Activated T-helper 1 cell treated with anti-CD3 and anti-CD28 coated beads, Interleukin-12 subunit alpha, Interleukin-12 subunit beta, Interleukin-2, Interleukin-4 antibody, amounts not matched to agents 30 ng/mL and 10 ng/mL and 1 ng/mL, durations not matched to agents 14 hours and 24 hours and 36 hours (primary cell): ENCODE results near the gene OR13F1. TPM values are rescaled to one million over a fixed set of nuclear protein-coding genes. Genes with fewer than 3 reads are reported as not detected.

Experiments
- DNase-seq: peaks from one replicate; pipeline ENCODE4 v3.0.0; 2021; ENCODE audit warnings: low spot score
- H3K27ac Mint-ChIP-seq: one replicate; pipeline ENCODE4 v1.8.0; 2021; ENCODE audit warnings: mild to moderate bottlenecking, mixed read lengths
- H3K27me3 Mint-ChIP-seq: one replicate; pipeline ENCODE4 v1.8.0; 2022; ENCODE audit warnings: mild to moderate bottlenecking, moderate library complexity, mixed read lengths; ENCODE audit not compliant: insufficient read depth
- H3K36me3 Mint-ChIP-seq: one replicate; pipeline ENCODE4 v1.8.0; 2021; ENCODE audit warnings: low read depth, mixed read lengths
- H3K4me1 Mint-ChIP-seq: one replicate; pipeline ENCODE4 v1.8.0; 2021; ENCODE audit warnings: low read depth, mixed read lengths
- H3K4me3 Mint-ChIP-seq: one replicate; pipeline ENCODE4 v1.8.0; 2021; ENCODE audit warnings: mild to moderate bottlenecking, moderate library complexity, mixed read lengths
- H3K9me3 Mint-ChIP-seq: one replicate; pipeline ENCODE4 v1.8.0; 2021; ENCODE audit warnings: mixed read lengths
- intact Hi-C: fragments of 100-400 bp; cut with micrococcal nuclease; formaldehyde crosslinking; loops from one replicate; pipeline ENCODE4 v1.15.1; 2024
- total RNA-seq: library from RNA; stranded (reverse); gene quantifications from 2 replicates; pipeline ENCODE4 v1.2.3, GENCODE V29; 2022

OR13F1 gene
- total RNA-seq, 1 donor from 2014 or later, result not detected

DNA sequence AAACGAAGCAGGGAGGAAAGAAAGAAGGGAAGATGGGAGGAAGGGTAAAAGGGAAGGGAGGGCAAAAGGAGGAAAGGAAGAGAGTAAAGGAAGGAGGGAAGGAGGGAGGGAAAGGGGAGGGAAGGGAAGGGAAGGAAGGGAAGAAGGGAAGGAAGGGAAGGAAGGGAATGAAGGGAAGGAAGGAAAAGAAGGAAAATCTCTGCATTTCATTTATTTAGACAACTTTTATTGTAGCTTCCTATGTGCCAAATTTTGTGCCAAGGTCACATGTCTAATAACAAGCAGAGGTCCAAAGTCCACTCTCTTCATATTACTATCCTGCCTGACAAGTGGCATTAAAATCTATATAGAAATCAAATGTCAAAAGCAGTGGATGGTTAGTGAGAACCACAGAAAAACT lies 35.2 kb downstream of the OR13F1 start:
- no peaks in the 10 kb centered on the region for H3K27me3 Mint-ChIP-seq
- no peaks in the 10 kb centered on the region for H3K9me3 Mint-ChIP-seq
- no peak for DNase-seq
- H3K4me1 Mint-ChIP-seq, result no peaks in the 10 kb centered on the region
- H3K36me3 Mint-ChIP-seq, result no peaks in the 10 kb centered on the region
- H3K27ac Mint-ChIP-seq, result no peak overlapping the region
- intact Hi-C loops, result no loop called here
- H3K4me3 Mint-ChIP-seq, result no peak overlapping the region

- no peak overlapping the region for H3K4me3 Mint-ChIP-seq
- H3K9me3 Mint-ChIP-seq, result no peaks in the 10 kb centered on the region
- no peak overlapping the region for H3K27ac Mint-ChIP-seq
- H3K36me3 Mint-ChIP-seq, result no peaks in the 10 kb centered on the region
- intact Hi-C loops, result no loop called here
- no peak for DNase-seq
- no peaks in the 10 kb centered on the region for H3K4me1 Mint-ChIP-seq
- H3K27me3 Mint-ChIP-seq, result no peaks in the 10 kb centered on the region
Observed at GRCh38 chr9:104544644-104545043, 40.6 kb downstream of the OR13F1 start.

DNA sequence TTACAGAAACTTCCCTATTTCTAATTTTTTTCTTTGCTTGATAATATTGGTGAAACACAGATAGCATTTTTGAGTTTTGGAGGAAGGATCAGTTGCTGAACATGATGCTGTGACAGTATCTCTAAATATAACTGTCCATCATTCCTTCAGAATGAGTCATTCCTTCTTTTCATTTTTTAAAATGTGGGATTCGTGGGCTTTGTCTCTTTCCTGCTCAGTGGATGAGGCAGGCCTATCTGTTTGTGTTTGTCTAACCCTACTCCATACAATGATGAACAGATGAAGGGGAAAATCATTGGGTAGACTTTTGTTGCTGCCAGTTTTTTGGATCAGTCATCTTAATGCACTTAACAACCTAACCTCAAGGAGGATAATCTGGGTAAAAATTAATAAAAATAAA lies 49.2 kb downstream of the OR13F1 start:
- Mint-ChIP-seq H3K9me3 (no peaks in the 10 kb centered on the region), H3K4me3 (no peak overlapping the region), H3K27me3 (peaks cover 1% of the 10 kb centered on the region), H3K27ac (no peak overlapping the region), H3K4me1 (no peaks in the 10 kb centered on the region), H3K36me3 (no peaks in the 10 kb centered on the region)
- no peak for DNase-seq
- intact Hi-C loops, result no loop called here

Other genes starting within 250 kb of the OR13F1 start
- gene OR13C4, start 22.9 kb downstream of the OR13F1 start, total RNA-seq, result not detected in 2 replicates
- gene OR13C3, start 32.6 kb downstream of the OR13F1 start, total RNA-seq, result not detected in 2 replicates
- not detected in 2 replicates for gene OR13C8, start 64.9 kb downstream of the OR13F1 start, total RNA-seq
- gene OR13C5, start 95.2 kb downstream of the OR13F1 start, total RNA-seq, result not detected in 2 replicates
- gene OR13C2, start 101.4 kb downstream of the OR13F1 start, total RNA-seq, result not detected in 2 replicates
- not detected in 2 replicates for gene OR13C9, start 113.9 kb downstream of the OR13F1 start, total RNA-seq
- not detected in 2 replicates for gene OR13D1, start 190.3 kb downstream of the OR13F1 start, total RNA-seq
- gene NIPSNAP3A, start 243.4 kb downstream of the OR13F1 start, total RNA-seq, result 8.3 and 9.2 TPM in 2 replicates